SIG-M5 treated with dmso at 0.1 percent for 504 hours (cell line): Measurements from ENCODE around the gene DPP6.
"Not testable (repeated sequence)": the region's sequence is repeated elsewhere in the genome, so short reads cannot be mapped to it uniquely, and the experiment has no call there.

Source experiments
- DNase-seq: peaks from one replicate; lab custom pipeline; 2025; ENCODE audit not compliant: unreplicated experiment; lab: John Stamatoyannopoulos, UW

The DPP6 gene

DNA sequence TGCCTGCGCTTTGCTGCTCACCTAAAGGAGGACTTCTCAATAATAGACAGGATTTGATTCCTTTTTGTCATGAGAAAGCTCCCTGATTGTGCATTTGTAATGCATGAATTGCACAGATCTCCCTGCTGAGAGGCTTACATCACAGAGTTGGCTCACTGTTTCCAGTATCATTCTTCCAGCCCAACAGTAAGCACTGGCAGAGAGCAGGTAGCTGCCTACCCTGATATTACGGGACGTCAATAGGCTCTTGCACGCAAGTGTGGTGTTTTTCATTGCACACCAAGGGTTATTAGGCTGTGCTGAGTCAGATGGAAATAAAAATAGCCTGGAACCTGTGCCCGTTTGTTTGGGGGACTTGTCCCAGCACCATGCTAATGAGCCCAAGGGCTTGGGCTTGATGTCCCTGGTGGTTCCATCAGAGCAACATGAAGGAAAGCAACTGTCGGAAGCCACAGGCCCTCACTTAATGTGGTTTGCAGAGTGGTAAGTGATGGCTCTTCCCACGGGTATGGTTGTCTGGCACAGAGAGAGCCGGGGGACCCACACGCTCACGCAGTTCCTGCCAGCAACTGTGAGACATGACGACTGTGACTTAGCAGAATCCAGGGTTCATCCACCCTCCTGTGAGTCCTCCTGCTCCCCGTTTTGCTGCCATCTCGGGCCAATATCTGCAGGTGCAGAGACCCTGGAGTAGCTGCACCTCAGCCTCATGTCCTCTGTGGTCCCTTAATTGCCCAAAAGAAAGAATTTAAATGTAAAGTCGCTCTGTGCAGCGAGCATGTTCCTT, 20.4 kb downstream of the DPP6 start:
- not testable (repeated sequence) for DNase-seq

DNA sequence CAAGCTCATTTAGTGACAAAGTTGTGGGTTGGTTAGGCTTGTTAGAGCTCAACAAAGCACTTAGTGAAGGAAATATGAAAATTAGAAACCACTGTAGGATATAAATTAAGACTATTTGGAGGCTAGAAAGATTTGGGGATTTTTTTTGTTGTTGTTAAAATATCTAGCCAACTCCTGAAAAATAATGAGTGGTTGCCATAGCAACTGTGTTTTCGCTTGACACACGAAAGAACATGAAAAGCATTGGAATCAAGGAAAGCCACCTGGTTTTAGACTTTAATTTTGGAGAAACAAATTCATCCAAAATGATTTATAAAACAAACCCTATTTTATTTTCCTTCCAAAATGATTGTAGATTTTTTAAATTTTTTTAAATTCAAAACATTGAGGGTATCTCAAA, 26.3 kb downstream of the DPP6 start:
- DNase-seq: not testable (repeated sequence)

DNA sequence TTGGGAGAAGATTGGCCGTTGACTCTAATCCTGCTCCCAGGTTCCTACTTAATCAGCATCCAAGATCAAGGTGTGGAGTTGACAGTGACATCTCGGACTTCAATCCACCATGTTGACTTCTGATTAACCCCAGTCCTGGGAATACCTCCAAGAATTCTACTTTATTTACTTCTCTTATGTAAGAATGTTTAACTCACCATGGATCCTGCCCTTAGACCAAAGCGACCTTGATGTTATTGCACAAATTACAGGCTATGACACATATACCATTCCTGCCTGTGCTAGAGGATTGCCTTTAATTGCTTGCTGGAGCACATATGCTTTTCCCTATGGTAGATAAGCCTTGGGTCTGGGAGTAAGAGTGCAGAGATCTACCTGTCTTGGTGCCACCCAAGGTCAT, 28.1 kb downstream of the DPP6 start:
- DNase-seq: not testable (repeated sequence)

DNA sequence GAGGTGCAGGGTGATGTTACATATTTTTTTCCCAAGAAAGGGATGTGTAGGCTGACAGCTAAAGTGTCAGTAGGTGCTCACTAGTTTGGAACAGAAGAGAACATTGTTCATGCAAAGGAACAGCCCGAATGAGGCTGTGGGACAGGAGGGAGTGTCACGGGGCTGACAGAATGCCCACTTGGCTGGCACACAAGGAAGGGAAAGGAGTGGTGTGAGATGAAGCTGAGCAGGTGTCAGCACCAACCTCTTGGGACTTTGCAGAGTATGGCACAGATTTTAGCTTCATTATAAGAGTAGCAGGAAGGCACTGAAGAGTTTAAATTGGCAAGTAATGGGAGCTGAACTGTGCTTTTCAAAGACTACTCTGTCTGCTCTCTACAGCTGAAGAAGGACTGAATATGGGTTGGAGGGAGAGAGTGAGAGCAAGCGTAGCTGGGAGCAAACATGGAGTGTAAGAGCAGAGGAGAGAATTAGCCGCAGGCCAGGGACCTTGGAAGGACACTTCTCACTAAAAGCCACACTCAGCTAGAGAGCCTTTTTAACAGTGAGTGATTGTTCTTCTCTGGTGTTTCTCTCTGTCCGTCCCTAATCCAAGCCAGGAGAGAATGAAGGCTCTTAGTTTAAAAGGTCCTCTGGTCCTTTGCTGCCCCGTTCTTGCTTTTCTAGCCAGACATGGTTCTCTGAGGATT, 35.0 kb downstream of the DPP6 start:
- DNase-seq: not testable (repeated sequence)

DNA sequence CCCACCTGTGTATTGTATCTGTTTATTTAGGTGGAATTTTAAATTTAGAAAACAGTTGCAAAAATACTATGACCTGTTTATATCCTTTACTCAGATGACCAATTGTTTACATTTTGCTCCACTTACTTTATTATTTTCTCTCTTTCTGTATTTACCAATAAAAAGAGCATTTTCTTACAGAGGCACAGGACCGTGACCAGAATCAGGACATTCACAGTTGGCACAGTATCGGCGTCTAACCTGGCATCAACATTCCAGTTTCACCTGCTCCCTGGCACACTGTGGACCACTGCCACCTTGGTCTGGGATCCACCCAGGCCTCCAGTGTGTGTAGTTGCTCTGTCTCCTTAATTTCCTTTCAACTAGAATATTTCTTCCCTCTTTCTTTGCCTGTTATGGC, 39.9 kb downstream of the DPP6 start:
- not testable (repeated sequence) for DNase-seq

DNA sequence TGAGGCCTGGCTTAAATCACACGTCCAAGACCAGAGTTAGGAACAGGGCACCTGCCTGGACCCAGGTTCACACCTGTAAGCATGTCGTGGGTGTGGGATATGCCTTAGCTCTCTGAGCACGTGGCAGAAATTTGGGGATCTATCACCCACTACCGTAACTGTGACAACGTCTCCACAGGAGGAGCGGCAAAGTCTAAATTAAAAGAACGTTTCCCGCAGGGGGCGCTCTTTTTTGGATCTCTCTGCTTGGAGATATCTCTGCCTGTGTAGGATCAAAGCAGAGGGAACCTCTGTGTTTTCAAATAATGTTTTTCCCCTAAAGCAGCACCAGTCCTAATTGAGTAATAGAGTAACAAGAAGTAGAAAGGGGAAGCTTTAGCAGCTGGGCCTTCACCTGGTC, 43.0 kb downstream of the DPP6 start:
- DNase-seq: not testable (repeated sequence)

DNA sequence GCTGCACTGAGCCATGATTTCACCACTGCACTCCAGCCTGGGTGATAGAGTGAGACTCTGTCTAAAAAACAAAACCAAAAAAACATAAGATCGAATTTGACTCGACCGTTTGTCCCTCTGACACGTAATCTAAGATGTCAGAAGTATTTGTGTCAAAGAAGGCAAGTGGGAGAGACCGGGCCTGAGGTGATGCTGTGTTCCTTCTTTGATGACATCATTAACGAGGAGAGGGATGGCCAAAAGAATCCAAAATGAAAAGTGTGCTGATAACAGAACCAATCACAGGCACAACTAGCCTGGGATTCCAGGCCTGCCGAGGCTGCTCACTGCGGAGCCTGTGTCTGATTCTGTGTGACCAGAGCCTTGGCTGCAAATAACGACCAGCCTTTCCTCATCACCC, 52.9 kb downstream of the DPP6 start:
- not testable (repeated sequence) for DNase-seq

DNA sequence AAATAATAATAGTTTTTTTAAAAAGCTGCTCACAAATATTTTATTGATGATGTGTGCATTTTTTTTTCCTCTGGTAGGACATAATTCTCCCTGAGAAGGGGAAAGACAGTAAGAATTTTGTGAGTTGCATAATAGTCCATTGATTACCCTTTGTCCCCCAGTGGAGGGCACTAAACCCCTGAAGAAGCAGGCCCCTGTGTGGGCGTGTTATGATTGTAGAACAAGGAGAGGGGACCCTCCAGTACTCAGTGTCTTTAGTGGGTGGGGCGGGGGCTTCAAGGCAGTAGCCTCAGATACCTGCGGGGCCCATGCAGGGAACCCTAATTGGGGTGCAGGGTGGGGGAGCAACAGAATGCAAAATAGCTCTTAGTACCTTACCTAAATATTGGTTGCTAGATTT, 57.4 kb downstream of the DPP6 start:
- not testable (repeated sequence) for DNase-seq

DNA sequence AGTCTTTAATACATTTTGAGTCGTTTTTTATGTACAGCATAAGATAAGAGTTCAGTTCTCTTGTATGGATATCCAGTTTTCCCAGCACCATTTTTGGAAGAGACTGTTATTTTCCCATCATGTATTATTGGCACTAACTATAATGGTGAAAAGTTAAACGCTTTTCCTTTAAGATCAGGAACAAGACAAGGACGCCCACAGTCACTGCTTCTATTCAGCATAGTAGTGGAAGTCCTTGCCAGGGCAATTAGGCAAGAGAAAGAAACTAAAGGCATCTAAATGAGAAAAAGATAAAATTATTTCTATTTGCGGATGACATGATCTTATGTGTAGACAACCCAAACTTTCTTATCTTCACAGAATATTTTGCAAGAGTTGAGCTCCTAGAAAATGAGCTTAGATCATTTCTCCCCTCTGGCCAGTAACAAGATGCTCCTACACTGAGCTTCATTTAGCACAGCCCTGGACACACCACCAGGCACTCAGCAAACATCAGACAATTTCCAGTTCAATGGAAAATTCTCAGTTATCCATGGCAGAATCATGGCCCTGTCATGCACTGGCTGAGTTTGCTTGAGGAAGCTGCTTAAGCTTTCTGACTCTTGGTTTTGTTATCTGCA, 61.6 kb downstream of the DPP6 start:
- DNase-seq: not testable (repeated sequence)

DNA sequence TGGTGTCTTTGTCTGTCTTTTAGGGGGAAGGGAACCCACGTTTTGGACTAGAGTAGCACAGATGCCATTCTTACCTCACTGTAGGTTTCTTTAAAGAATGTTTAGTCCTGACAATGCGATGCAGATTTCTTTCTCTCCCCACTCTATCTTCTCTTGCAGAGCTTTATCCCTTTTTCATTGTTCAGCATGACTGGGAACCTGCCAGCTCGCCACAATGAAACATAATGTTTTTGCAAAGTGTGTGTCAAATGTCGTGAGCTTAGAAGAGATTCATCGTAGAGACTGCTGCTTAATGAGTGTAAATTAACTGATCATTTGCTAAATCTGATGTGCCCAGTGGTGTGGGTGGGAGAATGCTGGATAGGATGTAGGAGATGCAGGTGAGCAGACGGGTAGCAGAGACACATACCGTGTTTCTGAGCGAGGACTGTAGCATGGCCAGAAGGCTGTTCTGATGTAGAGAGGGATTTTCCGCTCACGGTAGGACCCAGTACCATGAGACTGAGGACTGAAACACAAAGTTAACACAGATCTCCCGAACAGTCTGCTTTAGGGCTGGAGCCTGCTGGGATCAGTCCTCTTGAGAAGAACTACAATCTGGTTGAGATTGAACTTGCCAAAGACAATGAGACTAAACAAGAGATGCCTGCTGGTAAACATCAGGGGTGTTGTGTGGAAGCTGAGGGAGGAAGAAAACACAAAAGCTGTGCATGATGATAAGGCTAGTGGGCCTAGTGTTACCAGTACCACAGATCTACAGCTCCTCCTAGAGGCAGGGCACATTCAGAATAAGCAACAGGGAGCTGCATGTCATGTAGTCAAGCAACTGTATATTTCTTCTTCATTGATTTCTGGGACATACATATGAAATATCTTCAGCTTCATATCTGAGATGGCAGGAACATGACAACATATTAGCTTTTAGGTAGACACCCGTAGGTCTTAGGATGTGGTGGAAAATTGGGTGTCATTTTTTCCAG, 65.5 kb downstream of the DPP6 start:
- not testable (repeated sequence) for DNase-seq

DNA sequence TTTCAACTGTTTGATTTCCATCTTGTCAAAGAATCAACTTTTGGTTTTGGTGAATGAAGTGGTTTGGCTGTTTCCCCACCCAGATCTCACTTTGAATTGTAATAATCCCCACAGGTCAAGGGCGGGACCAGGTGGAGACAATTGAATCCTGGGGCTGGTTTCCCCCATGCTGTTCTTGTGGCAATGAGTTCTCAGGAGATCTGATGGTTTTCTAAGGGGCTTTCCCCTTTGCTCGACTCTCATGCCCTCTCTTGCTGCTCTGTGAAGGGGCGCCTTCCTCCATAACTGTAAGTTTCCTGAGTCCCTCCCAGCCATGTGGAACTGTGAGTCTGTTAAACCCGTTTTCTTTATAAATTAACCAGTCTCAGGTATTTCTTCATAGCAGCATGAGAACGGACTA, 68.6 kb downstream of the DPP6 start:
- not testable (repeated sequence) for DNase-seq

DNA sequence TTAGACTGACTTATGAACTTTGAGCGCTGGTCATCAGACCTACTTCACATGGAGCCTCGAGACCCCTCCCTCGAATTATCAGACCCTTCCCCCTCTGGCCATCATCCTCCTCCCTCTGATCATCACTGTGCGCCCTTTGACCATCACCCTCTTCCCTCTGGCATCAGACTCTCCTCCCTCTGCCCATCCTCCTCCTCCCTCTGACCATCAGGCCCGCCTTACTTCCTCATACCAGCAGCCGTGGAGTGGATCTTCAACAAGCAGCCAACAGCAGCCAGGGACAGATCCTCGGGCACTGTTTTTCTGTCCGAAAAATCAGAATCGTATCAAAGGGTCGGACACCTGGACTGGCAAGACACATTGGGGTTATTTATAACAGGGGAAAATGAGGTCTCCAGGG, 70.5 kb downstream of the DPP6 start:
- DNase-seq: not testable (repeated sequence)

DNA sequence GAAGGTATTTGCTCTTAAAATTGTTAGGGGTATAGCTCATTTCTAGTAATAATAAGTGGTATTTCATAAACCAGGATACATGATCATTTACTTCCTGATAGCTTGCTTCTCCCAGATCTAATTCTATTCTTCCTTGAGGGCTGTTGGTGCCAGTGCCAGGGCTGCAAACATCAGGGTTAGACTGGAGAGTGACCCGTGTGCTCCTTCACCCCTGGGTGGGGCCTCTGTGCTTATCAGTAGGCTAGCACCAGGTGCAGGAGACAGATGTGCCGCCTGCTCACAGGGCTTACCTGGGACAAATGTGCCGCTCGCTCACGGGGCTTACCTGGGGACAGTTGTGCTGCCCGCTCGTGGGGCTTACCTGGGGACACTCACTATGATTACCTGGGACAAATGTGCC, 71.2 kb downstream of the DPP6 start:
- DNase-seq: not testable (repeated sequence)

DNA sequence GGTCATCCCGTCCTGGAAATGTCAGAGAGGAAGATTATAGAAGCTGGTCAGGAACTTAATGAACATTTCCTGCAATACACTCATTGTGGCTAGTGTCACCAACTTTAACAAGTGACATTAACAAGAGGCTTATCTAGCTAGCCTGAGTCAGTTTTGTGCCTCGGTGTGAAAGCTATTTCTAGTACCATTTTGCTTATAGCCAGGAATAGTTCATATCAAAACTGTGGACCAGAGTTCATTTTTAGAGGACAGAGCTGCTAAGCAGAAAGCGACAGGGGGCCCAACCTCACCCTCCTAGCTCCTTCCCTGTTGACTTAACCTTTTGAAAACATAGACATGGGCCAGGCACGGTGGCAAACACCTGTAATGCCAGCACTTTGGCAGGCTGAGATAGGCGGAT, 76.9 kb downstream of the DPP6 start:
- not testable (repeated sequence) for DNase-seq

DNA sequence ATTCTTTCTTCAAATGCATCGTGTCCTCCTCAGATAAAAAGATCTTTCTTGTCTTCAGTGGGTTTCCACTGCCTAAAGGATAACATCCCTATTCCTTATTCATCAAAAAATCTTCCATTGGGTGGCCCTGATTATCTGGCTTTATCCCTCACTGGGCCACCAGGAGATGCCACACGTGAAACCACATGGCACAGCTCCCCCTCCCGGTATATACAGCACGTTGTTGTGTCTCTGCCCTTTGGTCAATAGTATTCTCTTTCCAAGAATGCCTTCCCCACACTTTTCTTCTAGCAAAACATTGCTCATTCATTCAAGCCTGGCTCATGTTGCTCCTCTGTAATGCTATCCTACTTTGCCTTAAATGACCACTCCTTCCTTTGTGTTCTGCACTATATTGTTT, 80.4 kb downstream of the DPP6 start:
- DNase-seq: not testable (repeated sequence)

DNA sequence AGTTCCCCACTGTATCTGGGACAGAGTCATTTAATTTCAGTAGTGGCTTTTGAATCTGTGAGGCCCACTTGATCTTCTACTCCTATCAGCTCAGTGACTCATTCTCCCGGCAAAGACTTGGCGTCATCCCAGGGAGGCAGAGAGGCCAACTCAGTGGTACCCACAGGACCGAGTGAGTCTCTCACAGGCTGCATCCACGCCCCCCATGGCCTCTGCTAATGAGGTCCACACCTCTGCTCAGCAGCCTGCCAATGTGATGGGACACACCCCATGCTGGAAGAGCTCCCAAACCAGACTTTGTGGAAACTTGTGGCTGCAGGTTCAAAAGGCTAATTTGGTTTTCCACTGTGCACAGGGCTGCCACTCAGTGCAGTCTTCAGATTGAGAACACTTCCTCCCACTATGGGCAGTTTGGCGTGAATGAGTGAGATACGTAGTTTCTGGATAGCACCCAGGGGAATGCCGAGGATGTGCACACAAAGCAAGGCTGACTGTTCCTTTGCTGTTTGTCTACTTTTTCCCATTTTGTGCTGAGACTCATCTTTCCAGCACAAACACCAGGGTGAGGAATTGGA, 81.6 kb downstream of the DPP6 start:
- DNase-seq: not testable (repeated sequence)

DNA sequence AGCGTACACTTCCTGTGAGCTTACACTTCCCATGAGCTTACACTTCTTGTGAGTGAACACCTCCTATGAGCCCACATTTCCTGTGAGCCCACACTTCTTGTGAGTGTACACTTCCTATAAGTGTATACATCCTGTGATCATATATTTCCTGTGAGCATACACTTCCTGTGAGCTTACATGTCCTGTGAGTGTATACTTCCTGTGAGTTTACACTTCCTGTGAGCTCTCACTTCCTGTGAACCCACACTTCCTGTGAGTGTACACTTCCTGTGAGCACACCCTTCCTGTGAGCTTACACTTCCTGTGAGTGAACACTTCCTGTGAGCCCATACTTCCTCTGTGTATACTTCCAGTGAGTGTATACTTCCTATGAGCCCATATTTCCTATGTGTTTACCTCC, 82.5 kb downstream of the DPP6 start:
- not testable (repeated sequence) for DNase-seq

DNA sequence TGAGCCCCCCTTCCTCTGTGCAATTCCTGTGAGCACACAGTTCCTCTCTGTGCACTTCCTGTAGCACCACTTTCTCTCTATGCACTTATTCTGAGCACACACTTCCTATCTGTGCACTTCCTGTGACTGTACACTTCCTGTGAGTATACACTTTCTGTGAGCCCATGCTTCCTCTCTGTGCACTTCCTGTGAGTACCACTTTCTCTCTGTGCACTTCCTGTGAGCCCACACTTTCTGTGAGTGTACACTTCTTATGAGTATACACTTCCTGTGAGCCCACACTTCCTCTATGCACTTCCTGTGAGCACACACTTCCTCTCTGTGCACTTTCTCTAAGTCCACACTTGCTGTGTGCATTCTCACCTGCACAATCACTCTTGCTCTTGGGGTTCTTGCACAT, 83.4 kb downstream of the DPP6 start:
- DNase-seq: not testable (repeated sequence)

DNA sequence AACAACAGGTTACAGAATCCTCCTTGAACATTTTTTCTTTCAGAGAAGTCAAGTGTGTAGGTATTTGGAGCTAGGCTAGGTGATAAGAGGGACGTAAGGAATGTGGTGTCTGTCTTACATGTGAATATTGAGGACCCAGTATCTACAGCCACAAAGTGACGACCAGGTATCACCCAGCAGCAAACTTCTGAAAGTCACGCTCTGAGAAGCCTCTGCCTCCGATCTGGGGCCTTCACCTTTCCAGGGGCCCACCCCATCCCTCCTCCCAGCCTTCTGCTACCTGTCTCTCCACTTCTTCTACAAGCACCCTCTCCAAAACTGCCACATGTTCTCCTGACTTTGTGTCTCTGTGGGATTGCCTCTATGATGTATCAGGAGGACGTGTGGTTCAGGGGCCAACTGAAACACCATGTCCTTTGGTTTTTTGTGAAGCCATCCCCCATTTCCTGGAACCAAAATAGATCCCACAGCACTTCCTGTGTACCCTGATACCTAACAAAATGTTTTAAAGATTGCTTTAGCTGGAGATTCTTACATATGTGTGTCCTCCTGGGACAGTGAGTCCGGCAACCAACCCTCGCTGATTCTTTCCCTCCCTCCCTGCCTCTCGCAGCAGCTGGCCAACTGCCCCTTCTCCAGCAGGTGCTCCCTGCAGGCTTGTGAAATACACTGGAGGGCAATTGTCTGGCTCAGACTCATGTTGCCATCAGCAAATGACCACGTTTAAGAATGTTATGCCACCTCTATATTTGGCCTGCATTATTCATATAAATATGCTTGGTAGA, 93.9 kb downstream of the DPP6 start:
- not testable (repeated sequence) for DNase-seq

DNA sequence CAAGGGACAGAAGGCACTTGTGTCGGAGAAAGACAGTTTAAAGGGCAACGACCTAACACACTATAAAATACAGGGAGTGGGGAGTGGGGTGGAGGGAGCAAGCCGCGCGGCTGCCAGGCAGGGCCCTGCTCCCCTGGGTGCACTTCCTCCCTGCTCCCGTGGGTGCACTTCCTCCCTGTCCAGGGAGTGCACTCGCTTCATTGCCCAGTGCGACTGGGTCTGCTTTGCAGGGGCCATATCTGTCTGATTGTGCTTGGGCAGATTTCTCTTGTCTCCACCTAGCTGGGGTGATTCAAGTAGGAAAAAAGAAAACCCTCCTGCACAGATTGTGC, 94.5 kb downstream of the DPP6 start:
- not testable (repeated sequence) for DNase-seq
